DOHH2 (cell line): ENCODE results near the gene MTHFSD.
"Not testable (repeated sequence)": the region's sequence is repeated elsewhere in the genome, so short reads cannot be mapped to it uniquely, and the experiment has no call there.

Experiments
- H3F3A ChIP-seq: fragments of 200-600 bp; sonication (generic), shearing (Covaris generic); 2 replicates; pipeline ENCODE4 v1.6.0; 2016; ENCODE audit warnings: antibody characterized with exemption, mild to moderate bottlenecking; ENCODE audit not compliant: control insufficient read depth, insufficient read depth
- H3K27ac ChIP-seq: fragments of 200-600 bp; sonication (generic); 2 replicates; pipeline ENCODE4 v1.5.1; 2014; ENCODE audit warnings: low read depth, mild to moderate bottlenecking, low read length, moderate library complexity
- H3K27me3 ChIP-seq: fragments of 200-600 bp; sonication (generic); 2 replicates; pipeline ENCODE4 v1.6.1; 2014; ENCODE audit warnings: mild to moderate bottlenecking, low read length, mixed read lengths; ENCODE audit not compliant: control insufficient read depth
- H3K36me3 ChIP-seq: fragments of 200-600 bp; sonication (generic); 2 replicates; pipeline ENCODE4 v1.6.1; 2014; ENCODE audit warnings: mild to moderate bottlenecking, low read length, moderate library complexity, mixed read lengths; ENCODE audit not compliant: control insufficient read depth
- H3K4me1 ChIP-seq: fragments of 200-600 bp; sonication (generic); 2 replicates; pipeline ENCODE4 v1.6.1; 2014; ENCODE audit warnings: mild to moderate bottlenecking, low read length, mixed read lengths; ENCODE audit not compliant: control insufficient read depth
- H3K4me2 ChIP-seq: fragments of 200-600 bp; sonication (generic); 2 replicates; pipeline ENCODE4 v1.6.0; 2014; ENCODE audit warnings: mild to moderate bottlenecking, low read length, moderate library complexity
- H3K4me3 ChIP-seq: fragments of 200-600 bp; sonication (generic); 2 replicates; pipeline ENCODE4 v1.5.1; 2014; ENCODE audit warnings: mild to moderate bottlenecking, low read length, mixed read lengths
- H3K79me2 ChIP-seq: fragments of 200-600 bp; sonication (generic); 2 replicates; pipeline ENCODE4 v1.6.1; 2014; ENCODE audit warnings: mild to moderate bottlenecking, low read length, mixed read lengths; ENCODE audit not compliant: control insufficient read depth
- H3K9me2 ChIP-seq: fragments of 200-600 bp; sonication (generic); replicated peaks from 2 replicates; pipeline ENCODE4 v1.6.1; 2014; ENCODE audit warnings: mild to moderate bottlenecking, low read length, mixed read lengths; ENCODE audit not compliant: control insufficient read depth
- H3K9me3 ChIP-seq: fragments of 200-600 bp; sonication (generic); 2 replicates; pipeline ENCODE4 v1.6.1; 2014; ENCODE audit warnings: antibody characterized with exemption, low read length, mixed read lengths; ENCODE audit not compliant: control insufficient read depth, insufficient read depth
- H4K20me1 ChIP-seq: fragments of 200-600 bp; sonication (generic); 2 replicates; pipeline ENCODE4 v1.6.0; 2014; ENCODE audit warnings: low read depth, mild to moderate bottlenecking, antibody characterized with exemption, low read length, moderate library complexity; ENCODE audit not compliant: control insufficient read depth, insufficient read depth
- EZH2phosphoT487 ChIP-seq: fragments of 200-600 bp; sonication (generic); IDR thresholded peaks from 2 replicates; pipeline ENCODE4 v1.6.1; 2017; ENCODE audit warnings: borderline replicate concordance, mild to moderate bottlenecking, antibody characterized with exemption, low read length, moderate library complexity, mixed read lengths
- TF ChIP-seq, protein P1 (sequence below): fragments of 200-600 bp; sonication (generic); IDR thresholded peaks from one replicate; pipeline ENCODE4 v1.5.1; 2014; ENCODE audit warnings: antibody characterized with exemption, mild to moderate bottlenecking, low read depth, low read length; ENCODE audit not compliant: poor library complexity, severe bottlenecking

MTHFSD gene

DNA sequence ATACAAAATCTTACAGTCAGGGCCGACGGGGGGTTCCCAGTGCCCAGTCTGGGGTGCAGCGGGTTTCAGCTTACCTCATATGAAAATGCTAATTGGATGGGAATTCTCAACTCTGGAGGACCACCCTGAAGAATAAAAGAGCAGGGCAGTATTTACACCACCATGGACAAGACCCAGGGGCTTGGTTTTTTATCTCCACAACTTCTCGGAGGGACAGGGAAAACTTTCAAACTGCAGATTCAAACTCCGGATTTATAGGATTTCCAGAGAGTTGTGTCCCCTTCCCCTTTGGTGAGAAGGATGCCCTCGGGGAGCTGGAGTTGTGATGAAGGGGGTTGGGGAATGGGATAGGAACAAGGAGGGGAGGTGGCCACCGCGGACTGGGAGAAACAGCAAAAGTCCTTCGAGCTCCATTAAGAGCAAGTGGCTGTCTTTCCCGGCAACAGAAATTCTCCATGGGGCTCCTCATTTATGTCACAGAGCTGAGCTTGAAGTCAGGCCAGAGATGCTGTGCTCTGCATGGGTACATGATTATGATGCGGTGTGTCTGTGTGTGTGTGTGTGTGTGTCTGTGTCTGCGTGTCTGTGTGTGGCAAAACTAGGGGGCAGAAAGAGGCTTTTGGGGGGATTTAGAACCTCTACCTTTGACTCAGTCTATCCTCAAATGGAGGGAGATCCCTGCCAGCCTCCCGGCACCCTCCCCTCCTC, 39.0 kb upstream of the MTHFSD start:
- no peak for TF ChIP-seq EZH2phosphoT487
- Histone ChIP-seq H3K36me3 (no peaks in the 10 kb centered on the region), H3F3A (no peaks in the 10 kb centered on the region), H3K27me3 (peaks cover 13% of the 10 kb centered on the region), H3K4me2 (no peak overlapping the region), H4K20me1 (no peaks in the 10 kb centered on the region), H3K9me2 (no peaks in the 10 kb centered on the region), H3K79me2 (no peaks in the 10 kb centered on the region), H3K9me3 (no peaks in the 10 kb centered on the region), H3K4me3 (no peak overlapping the region), H3K27ac (no peak overlapping the region), H3K4me1 (no peaks in the 10 kb centered on the region)

DNA sequence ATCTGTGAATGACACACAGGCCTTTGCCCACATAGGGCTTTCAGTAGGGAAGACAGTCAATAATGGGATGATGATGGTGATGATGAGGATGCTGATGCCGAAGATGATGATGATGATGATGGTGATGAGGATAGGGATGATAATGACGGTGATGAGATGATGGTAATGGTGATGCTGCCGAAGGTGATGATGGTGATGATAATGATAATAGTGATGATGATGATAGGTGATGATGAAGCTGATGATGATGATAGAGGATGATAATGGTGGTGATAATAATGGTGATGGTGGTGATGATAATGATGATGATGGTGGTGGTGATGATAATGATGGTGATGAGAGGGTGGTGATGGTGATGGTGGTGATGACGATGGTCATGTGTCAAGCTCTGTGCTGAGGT, 36.2 kb upstream of the MTHFSD start:
- Histone ChIP-seq H3K4me2 (no peak overlapping the region), H3K36me3 (no peaks in the 10 kb centered on the region), H3K27ac (no peak overlapping the region)

DNA sequence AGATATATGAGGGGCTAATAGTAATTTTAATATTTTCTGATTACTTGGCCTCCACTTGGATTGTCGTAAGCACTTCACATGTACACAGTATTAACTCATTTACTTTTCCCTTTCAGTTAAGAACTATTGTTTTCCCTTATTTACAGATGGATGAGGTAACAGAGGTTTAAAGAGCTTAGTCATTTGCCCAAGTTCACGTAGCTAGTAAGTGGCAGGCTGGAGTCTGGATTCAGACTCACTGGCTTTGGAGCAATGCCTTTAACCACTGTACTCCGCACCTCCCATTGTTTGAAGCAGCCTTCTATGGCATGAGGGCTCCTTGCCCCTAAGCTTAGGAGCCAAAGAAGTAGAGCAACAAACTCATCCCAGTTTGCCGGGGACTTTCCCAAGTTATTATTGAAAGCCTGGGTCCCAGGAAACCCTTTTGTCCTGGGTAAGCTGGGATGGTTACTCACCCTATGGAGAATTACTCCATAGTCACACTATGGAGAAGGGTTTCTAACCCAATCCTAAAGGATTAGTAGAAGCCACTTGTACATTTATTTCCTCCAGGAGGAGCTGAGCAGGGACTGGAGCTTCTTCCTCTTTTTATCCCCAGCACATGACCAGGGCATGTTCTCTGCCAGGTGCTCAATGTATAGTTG, 35.6 kb upstream of the MTHFSD start:
- no peaks in the 10 kb centered on the region for H3K36me3 ChIP-seq
- no peak overlapping the region for H3K4me2 ChIP-seq
- H3K9me3 ChIP-seq = no peaks in the 10 kb centered on the region
- H3K27me3 ChIP-seq = peaks cover 13% of the 10 kb centered on the region
- no peaks in the 10 kb centered on the region for H3K9me2 ChIP-seq
- H3K27ac ChIP-seq = no peak overlapping the region
- H3K4me1 ChIP-seq = no peaks in the 10 kb centered on the region
- no peaks in the 10 kb centered on the region for H4K20me1 ChIP-seq
- no peaks in the 10 kb centered on the region for H3K79me2 ChIP-seq
- no peak overlapping the region for H3K4me3 ChIP-seq
- no peak for TF ChIP-seq EZH2phosphoT487
- TF ChIP-seq, protein P1, sequence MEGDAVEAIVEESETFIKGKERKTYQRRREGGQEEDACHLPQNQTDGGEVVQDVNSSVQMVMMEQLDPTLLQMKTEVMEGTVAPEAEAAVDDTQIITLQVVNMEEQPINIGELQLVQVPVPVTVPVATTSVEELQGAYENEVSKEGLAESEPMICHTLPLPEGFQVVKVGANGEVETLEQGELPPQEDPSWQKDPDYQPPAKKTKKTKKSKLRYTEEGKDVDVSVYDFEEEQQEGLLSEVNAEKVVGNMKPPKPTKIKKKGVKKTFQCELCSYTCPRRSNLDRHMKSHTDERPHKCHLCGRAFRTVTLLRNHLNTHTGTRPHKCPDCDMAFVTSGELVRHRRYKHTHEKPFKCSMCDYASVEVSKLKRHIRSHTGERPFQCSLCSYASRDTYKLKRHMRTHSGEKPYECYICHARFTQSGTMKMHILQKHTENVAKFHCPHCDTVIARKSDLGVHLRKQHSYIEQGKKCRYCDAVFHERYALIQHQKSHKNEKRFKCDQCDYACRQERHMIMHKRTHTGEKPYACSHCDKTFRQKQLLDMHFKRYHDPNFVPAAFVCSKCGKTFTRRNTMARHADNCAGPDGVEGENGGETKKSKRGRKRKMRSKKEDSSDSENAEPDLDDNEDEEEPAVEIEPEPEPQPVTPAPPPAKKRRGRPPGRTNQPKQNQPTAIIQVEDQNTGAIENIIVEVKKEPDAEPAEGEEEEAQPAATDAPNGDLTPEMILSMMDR = no peak
- no peaks in the 10 kb centered on the region for H3F3A ChIP-seq

More for the DNA sequence above, 36.2 kb upstream of the MTHFSD start:
- Histone ChIP-seq H3K27me3 (peaks cover 13% of the 10 kb centered on the region), H4K20me1 (no peaks in the 10 kb centered on the region), H3F3A (no peaks in the 10 kb centered on the region), H3K9me3 (no peaks in the 10 kb centered on the region), H3K79me2 (no peaks in the 10 kb centered on the region), H3K4me1 (no peaks in the 10 kb centered on the region), H3K9me2 (no peaks in the 10 kb centered on the region), H3K4me3 (no peak overlapping the region)
- TF ChIP-seq, protein P1 = no peak
- TF ChIP-seq EZH2phosphoT487 = no peak

DNA sequence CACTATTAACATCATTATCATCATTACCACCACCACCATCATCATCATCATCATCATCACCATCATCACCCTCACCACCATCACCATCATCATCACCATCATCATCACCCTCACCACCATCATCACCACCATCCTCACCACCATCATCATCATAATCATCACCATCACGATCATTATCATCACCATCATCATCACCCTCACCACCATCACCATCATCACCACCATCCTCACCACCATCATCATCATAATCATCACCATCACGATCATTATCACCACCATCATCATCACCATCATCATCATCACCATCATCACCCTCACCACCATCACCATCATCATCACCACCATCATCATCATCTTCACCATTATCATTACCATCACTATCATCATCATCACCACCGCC, 32.9 kb upstream of the MTHFSD start:
- not testable (repeated sequence) for H3K4me1 ChIP-seq, H3K9me2 ChIP-seq, H3K27me3 ChIP-seq, H4K20me1 ChIP-seq, H3K27ac ChIP-seq, H3K4me2 ChIP-seq, H3K4me3 ChIP-seq, H3K79me2 ChIP-seq, H3F3A ChIP-seq, H3K9me3 ChIP-seq, H3K36me3 ChIP-seq
